ENCODE results near the gene WWC2.

DNA sequence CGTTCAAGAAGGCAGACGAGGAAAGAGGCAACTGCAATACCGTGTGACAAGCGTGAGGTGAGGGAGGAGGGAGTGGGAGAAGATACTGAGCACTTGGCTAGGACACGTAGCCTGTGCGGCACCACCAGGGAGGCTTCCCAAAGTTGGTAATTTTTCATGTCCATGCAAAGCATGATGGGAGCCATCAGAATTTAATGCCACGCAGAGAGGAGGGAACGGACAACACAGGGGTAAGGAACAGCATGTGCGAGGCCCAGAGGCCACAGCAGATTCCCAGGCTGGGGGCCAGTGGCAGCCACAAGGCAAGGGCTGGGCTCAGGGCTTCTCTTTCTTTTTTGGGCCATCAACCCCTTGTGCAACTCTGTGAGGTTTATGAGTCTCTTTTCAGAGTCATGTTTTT, 234.1 kb downstream of the WWC2 start:
- TF ChIP-seq, protein P1, sequence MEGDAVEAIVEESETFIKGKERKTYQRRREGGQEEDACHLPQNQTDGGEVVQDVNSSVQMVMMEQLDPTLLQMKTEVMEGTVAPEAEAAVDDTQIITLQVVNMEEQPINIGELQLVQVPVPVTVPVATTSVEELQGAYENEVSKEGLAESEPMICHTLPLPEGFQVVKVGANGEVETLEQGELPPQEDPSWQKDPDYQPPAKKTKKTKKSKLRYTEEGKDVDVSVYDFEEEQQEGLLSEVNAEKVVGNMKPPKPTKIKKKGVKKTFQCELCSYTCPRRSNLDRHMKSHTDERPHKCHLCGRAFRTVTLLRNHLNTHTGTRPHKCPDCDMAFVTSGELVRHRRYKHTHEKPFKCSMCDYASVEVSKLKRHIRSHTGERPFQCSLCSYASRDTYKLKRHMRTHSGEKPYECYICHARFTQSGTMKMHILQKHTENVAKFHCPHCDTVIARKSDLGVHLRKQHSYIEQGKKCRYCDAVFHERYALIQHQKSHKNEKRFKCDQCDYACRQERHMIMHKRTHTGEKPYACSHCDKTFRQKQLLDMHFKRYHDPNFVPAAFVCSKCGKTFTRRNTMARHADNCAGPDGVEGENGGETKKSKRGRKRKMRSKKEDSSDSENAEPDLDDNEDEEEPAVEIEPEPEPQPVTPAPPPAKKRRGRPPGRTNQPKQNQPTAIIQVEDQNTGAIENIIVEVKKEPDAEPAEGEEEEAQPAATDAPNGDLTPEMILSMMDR (IDR thresholded peaks at IDR 0.05; ENCODE audit: extremely low read depth in 1 of 2, insufficient read depth in 1 of 2, low read depth in 1 of 2, low read length in 2 of 2): no peak
- TF ChIP-seq POLR2A (IDR thresholded peaks at IDR 0.05; ENCODE audit: low read depth, low read length) (no peak), JUN (IDR thresholded peaks at IDR 0.05; ENCODE audit: borderline replicate concordance, insufficient read depth, insufficient read length, low read depth) (no peak), FOS (IDR thresholded peaks at IDR 0.05; ENCODE audit: borderline replicate concordance, insufficient read depth, low read length) (no peak), POLR2AphosphoS5 (IDR thresholded peaks at IDR 0.05; ENCODE audit: insufficient read depth, low read depth, low read length) (no peak), EZH2 (IDR thresholded peaks at IDR 0.05; ENCODE audit: borderline replicate concordance, low read depth, low read length, severe bottlenecking) (no peak), MYC (IDR thresholded peaks at IDR 0.05; ENCODE audit: low read depth, low read length) (no peak)
- TF ChIP-seq, protein P2, sequence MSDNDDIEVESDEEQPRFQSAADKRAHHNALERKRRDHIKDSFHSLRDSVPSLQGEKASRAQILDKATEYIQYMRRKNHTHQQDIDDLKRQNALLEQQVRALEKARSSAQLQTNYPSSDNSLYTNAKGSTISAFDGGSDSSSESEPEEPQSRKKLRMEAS (IDR thresholded peaks at IDR 0.05; ENCODE audit: insufficient read depth, insufficient read length): no peak

Measured in endothelial cell of umbilical vein (primary cell).